HTR-8/SVneo (cell line): ENCODE measurements around the gene CALY.

Source experiments
- DNase-seq: peaks from one replicate; pipeline ENCODE4 v3.0.0; 2011; ENCODE audit warnings: low spot score, mixed read lengths; ENCODE audit not compliant: insufficient read length
- FAIRE-seq: peaks from 2 replicates; lab custom pipeline; 2011; peaks lifted over from hg19 to GRCh38; lab: Jason Lieb, UNC

Gene CALY

GRCh38 chr10:133277277-133277992 is 59.3 kb downstream of the CALY start:
- FAIRE-seq: no peak
- no peak for DNase-seq

GRCh38 chr10:133276435-133277201 is 60.1 kb downstream of the CALY start, which contains the start of gene ADAM8:
TSS of gene ADAM8 (minus strand) at chr10:133276868. CDS start at chr10:133276817, 51 bp downstream.
- DNase-seq (no peak), FAIRE-seq (no peak)

- FAIRE-seq: no peak
- no peak for DNase-seq
Measured at GRCh38 chr10:133276100-133276434, 60.6 kb downstream of the CALY start.

- DNase-seq (no peak), FAIRE-seq (no peak)
Measured at GRCh38 chr10:133275684-133276092, 61.0 kb downstream of the CALY start.

GRCh38 chr10:133274751-133275683 is 61.7 kb downstream of the CALY start:
- DNase-seq: no peak

More at GRCh38 chr10:133274751-133275683, 61.7 kb downstream of the CALY start:
- no peak for FAIRE-seq
